OCI-LY7 (cell line): ENCODE results near the gene GLB1L3. TPM values are rescaled to one million over a fixed set of nuclear protein-coding genes. Genes with fewer than 3 reads are reported as not detected.

Source experiments
- BruUV-seq: library from RNA; stranded (reverse); fragments of 400-500 nt; replicated peaks from 2 replicates; lab custom pipeline; 2021; lab: Mats Ljungman, UMichigan
- CTCF ChIA-PET: fragments of 300-600 bp; sonication (Branson Sonifier 250); formaldehyde crosslinking; loops from one replicate; lab custom pipeline; 2022; ENCODE audit warnings: antibody characterized with exemption; ENCODE audit not compliant: unreplicated experiment; lab: Charles Lee
- POLR2A ChIA-PET: fragments of 300-600 bp; sonication (Branson Sonifier 250); formaldehyde crosslinking; loops from one replicate; lab custom pipeline; 2022; ENCODE audit warnings: antibody characterized with exemption; lab: Charles Lee
- DNase-seq: peaks from one replicate; pipeline ENCODE4 v3.0.0-alpha.2; 2015; ENCODE audit warnings: low spot score
- H2AFZ ChIP-seq: fragments of 200-600 bp; sonication (generic), shearing (Covaris generic); 2 replicates; pipeline ENCODE4 v1.6.1; 2014; ENCODE audit warnings: mild to moderate bottlenecking, antibody characterized with exemption, low read length, moderate library complexity
- H3K27ac ChIP-seq: fragments of 200-600 bp; sonication (generic); 2 replicates; pipeline ENCODE4 v1.5.1; 2014; ENCODE audit warnings: mixed run types, low read depth, mild to moderate bottlenecking, moderate library complexity, low read length, inconsistent platforms; ENCODE audit not compliant: poor library complexity, severe bottlenecking
- H3K36me3 ChIP-seq: fragments of 200-600 bp; sonication (generic); 2 replicates; pipeline ENCODE4 v1.6.1; 2014; ENCODE audit warnings: mild to moderate bottlenecking, antibody characterized with exemption, low read length, moderate library complexity, mixed read lengths; ENCODE audit not compliant: insufficient read depth
- H3K4me1 ChIP-seq: fragments of 200-600 bp; sonication (generic); 2 replicates; pipeline ENCODE4 v1.5.1; 2014; ENCODE audit warnings: mild to moderate bottlenecking, low read length; ENCODE audit not compliant: insufficient read depth, poor library complexity, severe bottlenecking
- H3K4me2 ChIP-seq: fragments of 200-600 bp; sonication (generic); 2 replicates; pipeline ENCODE4 v1.6.1; 2014; ENCODE audit warnings: mild to moderate bottlenecking, low read length
- H3K4me3 ChIP-seq: fragments of 200-600 bp; sonication (generic); 2 replicates; pipeline ENCODE4 v1.5.1; 2014; ENCODE audit warnings: mild to moderate bottlenecking, low read depth, low read length; ENCODE audit not compliant: poor library complexity, severe bottlenecking
- H3K79me2 ChIP-seq: fragments of 200-600 bp; sonication (generic); 2 replicates; pipeline ENCODE4 v1.6.1; 2016; ENCODE audit warnings: low read depth, mild to moderate bottlenecking, low read length, moderate library complexity, mixed read lengths; ENCODE audit not compliant: insufficient read depth
- H3K9me2 ChIP-seq: fragments of 200-600 bp; sonication (generic); 2 replicates; pipeline ENCODE4 v1.6.1; 2016; ENCODE audit warnings: mild to moderate bottlenecking, low read length, mixed read lengths; ENCODE audit not compliant: insufficient read depth
- H3K9me3 ChIP-seq: fragments of 200-600 bp; sonication (generic); 2 replicates; pipeline ENCODE4 v1.6.1; 2014; ENCODE audit warnings: mild to moderate bottlenecking, mixed run types, low read length, mixed read lengths
- H4K20me1 ChIP-seq: fragments of 200-600 bp; sonication (generic); 2 replicates; pipeline ENCODE4 v1.6.1; 2014; ENCODE audit warnings: mild to moderate bottlenecking, antibody characterized with exemption, low read length, moderate library complexity, mixed read lengths; ENCODE audit not compliant: insufficient read depth
- EZH2phosphoT487 ChIP-seq: fragments of 200-600 bp; sonication (generic); IDR thresholded peaks from 2 replicates; pipeline ENCODE4 v1.6.1; 2018; ENCODE audit warnings: low read depth, borderline replicate concordance, mild to moderate bottlenecking, mixed run types, antibody characterized with exemption, low read length, moderate library complexity, mixed read lengths
- intact Hi-C: fragments of 100-400 bp; cut with micrococcal nuclease; formaldehyde crosslinking; loops from one replicate; pipeline ENCODE4 v1.10.0; 2022; ENCODE audit not compliant: unreplicated experiment
- total RNA-seq, 2 experiments: library from RNA; depleted of rRNA in 1 of 2; stranded (reverse); fragments of >200 nt in 1 of 2; shearing (Covaris generic) in 1 of 2; gene quantifications; 2 replicates each; pipeline ENCODE4 v1.2.3, GENCODE V29; 2014 to 2022
- TF ChIP-seq, protein P1 (sequence below): fragments of 200-600 bp; sonication (generic); conservative IDR thresholded peaks from 2 replicates; pipeline ENCODE4 v1.5.1; 2014; ENCODE audit warnings: mild to moderate bottlenecking, antibody characterized with exemption, low read length, moderate library complexity, mixed read lengths

Gene GLB1L3
- total RNA-seq, 2 experiments from 2014 or later: not detected

GRCh38 chr11:134235399-134235798 lies 40.8 kb upstream of the GLB1L3 start:
- H3K4me2 ChIP-seq: no peak overlapping the region
- H3K9me2 ChIP-seq: no peaks in the 10 kb centered on the region
- no peak overlapping the region for H3K4me3 ChIP-seq
- H2AFZ ChIP-seq: no peak overlapping the region
- H3K4me1 ChIP-seq: peaks cover 3% of the 10 kb centered on the region
- no peaks in the 10 kb centered on the region for H3K9me3 ChIP-seq
- no peak overlapping the region for H3K27ac ChIP-seq
- BruUV-seq: TSS peak; percentile 49
- DNase-seq: no peak
- ChIA-PET CTCF (no interaction called here), POLR2A (no interaction called here)
- TF ChIP-seq EZH2phosphoT487: no peak
- TF ChIP-seq, protein P1, sequence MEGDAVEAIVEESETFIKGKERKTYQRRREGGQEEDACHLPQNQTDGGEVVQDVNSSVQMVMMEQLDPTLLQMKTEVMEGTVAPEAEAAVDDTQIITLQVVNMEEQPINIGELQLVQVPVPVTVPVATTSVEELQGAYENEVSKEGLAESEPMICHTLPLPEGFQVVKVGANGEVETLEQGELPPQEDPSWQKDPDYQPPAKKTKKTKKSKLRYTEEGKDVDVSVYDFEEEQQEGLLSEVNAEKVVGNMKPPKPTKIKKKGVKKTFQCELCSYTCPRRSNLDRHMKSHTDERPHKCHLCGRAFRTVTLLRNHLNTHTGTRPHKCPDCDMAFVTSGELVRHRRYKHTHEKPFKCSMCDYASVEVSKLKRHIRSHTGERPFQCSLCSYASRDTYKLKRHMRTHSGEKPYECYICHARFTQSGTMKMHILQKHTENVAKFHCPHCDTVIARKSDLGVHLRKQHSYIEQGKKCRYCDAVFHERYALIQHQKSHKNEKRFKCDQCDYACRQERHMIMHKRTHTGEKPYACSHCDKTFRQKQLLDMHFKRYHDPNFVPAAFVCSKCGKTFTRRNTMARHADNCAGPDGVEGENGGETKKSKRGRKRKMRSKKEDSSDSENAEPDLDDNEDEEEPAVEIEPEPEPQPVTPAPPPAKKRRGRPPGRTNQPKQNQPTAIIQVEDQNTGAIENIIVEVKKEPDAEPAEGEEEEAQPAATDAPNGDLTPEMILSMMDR: no peak
- H3K36me3 ChIP-seq: peaks cover 8% of the 10 kb centered on the region
- peaks cover 15% of the 10 kb centered on the region for H4K20me1 ChIP-seq
- H3K79me2 ChIP-seq: peaks cover 8% of the 10 kb centered on the region; the same call in 1 of the 2 replicates
- intact Hi-C loops: no loop called here

DNA sequence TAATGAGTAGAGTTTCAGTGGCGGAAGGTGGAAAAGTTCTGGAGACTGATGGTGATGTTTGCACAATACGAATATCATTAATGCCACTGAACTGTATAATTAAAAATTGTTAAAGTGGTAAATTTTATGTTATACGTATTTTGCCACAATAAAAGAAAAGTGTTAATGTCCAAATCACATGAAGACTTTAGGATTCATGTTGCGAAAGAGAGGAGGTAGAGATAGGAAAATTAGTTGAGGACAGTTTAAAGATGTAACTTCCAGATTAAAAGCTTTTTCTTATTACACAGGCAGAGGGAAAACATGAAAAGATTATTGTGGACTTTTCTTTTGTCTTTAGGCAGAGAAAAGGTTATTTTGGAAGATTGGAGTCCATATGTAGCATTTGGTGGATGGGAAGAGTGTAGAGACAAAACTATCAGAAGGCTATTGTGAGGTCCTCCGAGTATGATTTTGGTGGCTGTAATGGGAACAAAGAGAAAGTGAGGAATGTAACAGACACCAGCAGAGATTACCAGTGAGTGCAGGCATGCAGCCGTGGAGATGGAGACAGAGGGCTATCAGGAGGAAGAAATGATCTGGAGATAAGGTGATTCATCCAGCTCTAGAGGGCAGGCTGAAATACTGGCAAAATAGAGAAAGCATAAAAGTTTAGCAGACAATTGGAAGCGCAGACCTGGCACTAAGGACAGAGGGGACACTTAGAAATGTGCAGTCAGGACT lies 39.2 kb upstream of the GLB1L3 start:
- H3K9me3 ChIP-seq: no peaks in the 10 kb centered on the region
- H3K36me3 ChIP-seq: peaks cover 5% of the 10 kb centered on the region; the same call in 1 of the 2 replicates
- no peaks in the 10 kb centered on the region for H3K9me2 ChIP-seq
- POLR2A ChIA-PET: no interaction called here
- CTCF ChIA-PET: no interaction called here
- DNase-seq: no peak
- peaks cover 7% of the 10 kb centered on the region; the same call in 1 of the 2 replicates for H4K20me1 ChIP-seq
- no peaks in the 10 kb centered on the region for H3K4me1 ChIP-seq
- no peak overlapping the region for H3K4me2 ChIP-seq
- no peak for TF ChIP-seq EZH2phosphoT487
- TF ChIP-seq, protein P1: no peak
- no peak overlapping the region for H2AFZ ChIP-seq
- no peak overlapping the region for H3K4me3 ChIP-seq
- no TSS peak for BruUV-seq
- intact Hi-C loops: no loop called here
- no peak overlapping the region for H3K27ac ChIP-seq
- H3K79me2 ChIP-seq: no peaks in the 10 kb centered on the region

- H3K27ac ChIP-seq: no peak overlapping the region
- peaks cover 5% of the 10 kb centered on the region; the same call in 1 of the 2 replicates for H3K36me3 ChIP-seq
- ChIA-PET CTCF (no interaction called here), POLR2A (no interaction called here)
- no peaks in the 10 kb centered on the region for H3K4me1 ChIP-seq
- peaks cover 4% of the 10 kb centered on the region; the same call in 1 of the 2 replicates for H4K20me1 ChIP-seq
- no peak overlapping the region for H2AFZ ChIP-seq
- H3K79me2 ChIP-seq: no peaks in the 10 kb centered on the region
- no TSS peak for BruUV-seq
- H3K9me2 ChIP-seq: no peaks in the 10 kb centered on the region
- H3K4me2 ChIP-seq: no peak overlapping the region
- no peaks in the 10 kb centered on the region for H3K9me3 ChIP-seq
- intact Hi-C loops: no loop called here
- no peak for DNase-seq
- no peak overlapping the region for H3K4me3 ChIP-seq
- TF ChIP-seq EZH2phosphoT487: no peak
- TF ChIP-seq, protein P1: no peak
These were observed 38.6 kb upstream of the GLB1L3 start for GRCh38 chr11:134237557-134237922.
